ENCODE measurements around the gene ZBTB2. TPM values are rescaled to one million over a fixed set of nuclear protein-coding genes. Genes with fewer than 3 reads are reported as not detected.
"Not testable (repeated sequence)": the region's sequence is repeated elsewhere in the genome, so short reads cannot be mapped to it uniquely, and the experiment has no call there.

ZBTB2 gene
- total RNA-seq, 1 experiment from 2014 or later = 14.3 TPM

- H3K27ac Mint-ChIP-seq; H3K4me1 Mint-ChIP-seq; H3K4me3 Mint-ChIP-seq; H3K27me3 Mint-ChIP-seq (ENCODE audit: low read depth); DNase-seq (ENCODE audit: low spot score); POLR2A ChIA-PET; H3K9me3 Mint-ChIP-seq; H3K36me3 Mint-ChIP-seq; CTCF ChIA-PET; ATAC-seq: not testable (repeated sequence)
These were observed 48.6 kb downstream of the ZBTB2 start for GRCh38 chr6:151342750-151343149.

GRCh38 chr6:151341476-151342195, 49.7 kb downstream of the ZBTB2 start:
- DNase-seq (ENCODE audit: low spot score) (no peak), ATAC-seq (no peak; the same call in 1 of the 2 replicates)
- TF ChIP-seq ELF4 (CRISPR knock-in tag; IDR thresholded peaks at IDR 0.05; ENCODE audit: low read depth) (no peak), SP1 (CRISPR knock-in tag; conservative IDR thresholded peaks at IDR 0.05) (no peak), NFE2L1 (CRISPR knock-in tag; IDR thresholded peaks at IDR 0.05) (no peak), FOXK1 (CRISPR knock-in tag; IDR thresholded peaks at IDR 0.05) (no peak), ZNF423 (CRISPR knock-in tag; IDR thresholded peaks at IDR 0.05) (no peak), CTCF (IDR thresholded peaks at IDR 0.05) (no peak), MAX (CRISPR knock-in tag; IDR thresholded peaks at IDR 0.05) (no peak), TCF7 (CRISPR knock-in tag; IDR thresholded peaks at IDR 0.05; ENCODE audit: low read depth) (no peak), NR1H2 (CRISPR knock-in tag; IDR thresholded peaks at IDR 0.05) (no peak)
- Mint-ChIP-seq H3K4me3 (no peak overlapping the region), H3K36me3 (no peaks in the 10 kb centered on the region), H3K27me3 (ENCODE audit: low read depth) (no peaks in the 10 kb centered on the region), H3K9me3 (no peaks in the 10 kb centered on the region), H3K27ac (no peak overlapping the region), H3K4me1 (0 out of 2 replicates have a peak, but pooled peaks cover 4% of the 10 kb centered on the region)
- ChIA-PET POLR2A (no interaction called here), CTCF (no interaction called here)

- Mint-ChIP-seq H3K9me3 (peaks cover 6% of the 10 kb centered on the region), H3K27ac (no peak overlapping the region), H3K4me3 (no peak overlapping the region), H3K27me3 (ENCODE audit: low read depth) (no peaks in the 10 kb centered on the region), H3K36me3 (peaks cover 6% of the 10 kb centered on the region; the same call in 1 of the 2 replicates), H3K4me1 (0 out of 2 replicates have a peak, but pooled peaks cover 4% of the 10 kb centered on the region)
- TF ChIP-seq GABPB1 (CRISPR knock-in tag; IDR thresholded peaks at IDR 0.05) (no peak), E2F1 (CRISPR knock-in tag; IDR thresholded peaks at IDR 0.05) (no peak), MAX (CRISPR knock-in tag; IDR thresholded peaks at IDR 0.05) (no peak), NFATC4 (CRISPR knock-in tag; IDR thresholded peaks at IDR 0.05) (no peak), EMX1 (CRISPR knock-in tag; IDR thresholded peaks at IDR 0.05) (no peak), CDX4 (CRISPR knock-in tag; IDR thresholded peaks at IDR 0.05; ENCODE audit: borderline replicate concordance) (no peak), ATF2 (CRISPR knock-in tag; IDR thresholded peaks at IDR 0.05; ENCODE audit: borderline replicate concordance, low read depth) (no peak), FOXP4 (CRISPR knock-in tag; IDR thresholded peaks at IDR 0.05) (no peak), SOX15 (CRISPR knock-in tag; IDR thresholded peaks at IDR 0.05) (no peak), ETV6 (CRISPR knock-in tag; IDR thresholded peaks at IDR 0.05) (no peak), ZNF138 (CRISPR knock-in tag; conservative IDR thresholded peaks at IDR 0.05) (no peak), ZBTB21 (CRISPR knock-in tag; IDR thresholded peaks at IDR 0.05; ENCODE audit: borderline replicate concordance) (no peak), NFYB (CRISPR knock-in tag; conservative IDR thresholded peaks at IDR 0.05; ENCODE audit: low read depth) (no peak), SP1 (CRISPR knock-in tag; conservative IDR thresholded peaks at IDR 0.05) (no peak)
- DNase-seq (ENCODE audit: low spot score) (no peak), ATAC-seq (no peak)
- POLR2A ChIA-PET = no interaction called here
- CTCF ChIA-PET = interaction anchor here (0.6 to 1.3 kb wide), 3 partner anchors 14 to 448 kb away, joined by 3 read pairs; no protein-coding TSS in a partner anchor
These were observed 51.0 kb downstream of the ZBTB2 start for GRCh38 chr6:151340219-151340978.
